Activated CD4-positive, CD25-positive, alpha-beta regulatory T cell treated with anti-CD3 and anti-CD28 coated beads, Interleukin-2, amount 50 U/mL, for 16 hours (primary cell): Measurements from ENCODE around the gene MRPL2.

ENCODE experiments used
- DNase-seq: peaks from one replicate; pipeline ENCODE4 v3.0.0-alpha.2; 2020; ENCODE audit warnings: low read depth, low spot score

The MRPL2 gene

GRCh38 chr6:43059168-43060033, at the start of gene MRPL2, which contains the start of gene KLC4:
Gene MRPL2, minus strand, starts transcription at chr6:43059434. Its CDS starts 53 bp downstream, at chr6:43059381.
Gene KLC4, plus strand, starts transcription at chr6:43059631. Its CDS starts 1,705 bp downstream, at chr6:43061336.
- DNase-seq = peak; percentile 96

GRCh38 chr6:43107344-43108062, 48.3 kb upstream of the MRPL2 start:
- no peak for DNase-seq

- DNase-seq = no peak
Observed at GRCh38 chr6:43105538-43106222, 46.4 kb upstream of the MRPL2 start.

DNA sequence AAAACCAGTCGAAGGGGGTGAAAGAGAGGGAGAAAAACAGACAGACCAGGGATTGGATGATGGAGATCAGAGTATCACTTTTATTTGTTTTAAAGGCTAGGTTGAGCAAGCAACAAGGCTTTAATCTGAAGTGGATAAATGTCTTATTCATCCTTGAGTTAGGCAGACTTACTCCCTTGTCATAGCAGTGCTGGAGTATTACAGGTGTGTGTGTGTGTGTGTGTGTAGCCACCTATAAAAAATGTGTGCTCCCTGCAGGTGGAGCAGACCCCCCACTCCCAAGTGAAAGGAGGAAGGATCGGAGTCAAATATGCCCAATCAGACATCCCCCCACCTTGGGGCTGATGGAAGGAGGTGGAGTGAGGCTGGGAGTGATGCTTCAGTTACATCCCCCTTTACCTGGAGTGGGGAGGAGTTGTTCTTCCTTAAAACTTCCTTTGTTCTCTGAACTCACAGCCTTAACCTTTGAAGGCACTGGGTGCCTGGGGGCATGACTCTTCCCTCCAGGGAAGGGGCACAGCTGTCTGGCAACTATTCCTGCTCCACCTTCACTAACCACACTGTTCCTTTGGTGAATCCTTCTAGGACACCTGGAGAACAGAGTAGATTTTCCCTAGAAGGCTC, 44.1 kb upstream of the MRPL2 start:
- no peak for DNase-seq

DNA sequence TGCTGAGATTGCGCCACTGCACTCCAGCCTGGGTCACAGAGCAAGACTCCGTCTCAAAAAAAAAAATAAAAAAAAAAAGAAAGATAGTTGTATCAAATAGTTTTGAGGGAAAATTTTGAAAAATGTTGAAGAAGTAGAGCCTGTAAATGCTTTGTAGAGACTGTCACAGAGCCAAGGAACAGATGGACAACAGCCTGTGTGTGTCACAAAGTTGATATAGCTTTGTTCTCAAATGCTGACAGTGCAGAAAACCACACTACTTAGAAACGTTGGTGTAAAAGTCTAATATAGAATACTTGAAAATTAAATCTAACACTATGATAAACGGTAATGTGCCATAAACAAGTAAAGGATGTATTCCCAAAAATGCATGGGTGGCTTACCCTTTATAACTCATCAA, 42.3 kb upstream of the MRPL2 start:
- no peak for DNase-seq

DNA sequence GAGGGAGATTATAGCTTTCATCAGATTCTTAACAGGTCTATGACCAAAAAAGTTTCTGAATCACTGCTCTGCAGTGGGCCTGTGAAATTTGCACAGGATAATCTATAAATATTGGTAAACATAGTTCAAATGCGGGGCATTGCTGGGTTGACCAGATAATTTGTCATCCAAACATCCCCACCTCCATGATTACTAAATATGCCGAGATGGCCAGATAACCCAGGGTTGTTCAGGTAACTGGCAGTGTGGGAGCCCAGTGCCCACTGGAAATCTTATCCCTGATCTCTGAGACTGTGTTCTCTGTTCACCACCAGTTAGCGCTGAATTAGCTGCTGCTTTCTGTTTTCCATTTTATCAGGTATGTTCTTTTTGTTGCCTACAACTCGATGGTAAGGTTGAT, 38.3 kb upstream of the MRPL2 start:
- no peak for DNase-seq

DNA sequence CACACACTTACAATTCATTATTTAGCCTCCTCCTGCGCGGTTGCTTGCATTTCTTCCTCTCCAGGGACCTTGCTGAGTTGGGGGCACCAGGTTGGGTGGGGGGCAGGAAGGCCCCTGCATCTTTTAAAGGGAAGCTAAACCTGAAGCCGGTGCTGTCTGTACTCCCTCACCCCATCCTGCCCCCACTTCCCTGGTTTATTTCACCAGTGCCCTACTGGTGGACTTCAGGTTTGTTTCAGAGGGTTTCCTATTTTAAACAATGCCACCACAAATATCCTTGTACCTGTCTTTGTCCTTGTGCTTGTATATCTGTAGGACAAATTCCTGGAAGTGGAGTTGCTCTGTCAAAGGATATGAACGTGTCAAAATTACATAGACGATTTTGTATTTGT, 37.9 kb upstream of the MRPL2 start:
- DNase-seq = no peak

DNA sequence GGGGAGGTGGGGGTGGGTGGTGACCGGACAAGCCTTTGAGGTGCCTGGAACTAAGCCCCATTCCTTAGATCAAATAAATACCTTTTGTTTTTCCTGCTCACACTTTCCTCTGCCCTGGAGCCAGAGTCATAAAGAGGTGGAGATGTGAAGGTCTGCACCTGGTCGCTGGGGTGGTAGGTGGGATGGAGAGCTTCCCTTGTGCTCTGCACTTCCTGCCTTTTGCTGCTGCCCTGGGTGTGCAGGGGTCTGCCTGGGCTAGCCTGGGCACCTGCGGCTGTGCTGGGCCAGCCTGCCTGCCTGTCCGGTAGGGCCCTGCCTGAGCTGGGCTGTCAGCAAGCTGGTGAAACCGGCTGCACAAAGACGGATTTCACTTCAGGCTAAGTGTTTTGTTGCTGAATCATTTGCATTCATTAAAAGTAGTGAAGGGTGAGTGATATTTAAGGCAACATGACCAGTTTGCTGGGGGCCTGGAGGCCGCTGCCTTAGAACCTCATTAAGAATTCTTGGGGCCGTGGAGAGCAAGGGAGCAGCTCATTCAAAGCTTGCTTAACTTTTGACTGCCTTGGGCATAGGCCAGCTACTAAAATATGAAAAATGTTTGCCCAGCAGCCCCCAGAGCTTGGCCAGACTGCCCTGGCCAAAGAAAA, 37.3 kb upstream of the MRPL2 start:
- no peak for DNase-seq

- no peak for DNase-seq
Observed at GRCh38 chr6:43095939-43096338, 36.7 kb upstream of the MRPL2 start.

DNA sequence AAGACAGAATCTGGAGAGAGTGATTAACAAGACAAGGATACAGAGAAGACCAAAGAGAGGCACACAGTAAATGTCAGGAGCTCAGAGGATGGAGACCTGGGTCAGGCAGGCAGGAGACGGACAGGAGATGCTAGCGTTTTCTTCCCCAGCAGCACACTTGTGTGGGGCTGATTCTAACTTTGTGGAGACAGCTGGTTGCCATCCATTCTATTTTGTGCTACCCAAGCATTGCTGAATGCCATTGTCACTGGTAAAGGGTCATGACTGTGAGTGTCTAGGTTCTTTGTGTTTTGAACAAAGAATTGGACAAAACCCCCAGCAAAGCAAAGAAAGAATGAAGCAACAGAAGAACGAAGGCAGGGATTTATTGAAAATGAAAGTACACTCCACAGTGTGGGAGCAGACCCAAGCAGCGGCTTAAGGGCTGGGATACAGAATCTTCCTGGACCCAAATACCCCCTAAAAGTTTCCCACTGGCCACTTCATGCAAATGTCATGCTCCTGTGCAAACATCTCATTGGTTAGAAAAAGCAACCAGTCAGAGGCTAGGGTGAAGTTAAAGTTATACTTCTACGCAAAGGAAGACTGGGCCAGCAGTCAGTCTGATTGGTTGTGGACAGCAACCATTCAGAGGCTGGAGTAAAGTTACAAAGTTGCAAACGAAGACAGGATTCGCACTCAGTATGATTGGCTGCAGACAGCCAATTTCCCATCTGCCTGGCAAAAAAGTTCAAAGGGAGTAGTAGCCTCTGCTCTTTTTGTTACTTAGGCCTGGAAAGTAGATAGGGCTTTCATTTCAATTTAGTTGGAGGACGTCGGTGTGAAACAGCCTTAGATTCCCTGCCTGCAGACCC, 34.4 kb upstream of the MRPL2 start:
- no peak for DNase-seq

DNA sequence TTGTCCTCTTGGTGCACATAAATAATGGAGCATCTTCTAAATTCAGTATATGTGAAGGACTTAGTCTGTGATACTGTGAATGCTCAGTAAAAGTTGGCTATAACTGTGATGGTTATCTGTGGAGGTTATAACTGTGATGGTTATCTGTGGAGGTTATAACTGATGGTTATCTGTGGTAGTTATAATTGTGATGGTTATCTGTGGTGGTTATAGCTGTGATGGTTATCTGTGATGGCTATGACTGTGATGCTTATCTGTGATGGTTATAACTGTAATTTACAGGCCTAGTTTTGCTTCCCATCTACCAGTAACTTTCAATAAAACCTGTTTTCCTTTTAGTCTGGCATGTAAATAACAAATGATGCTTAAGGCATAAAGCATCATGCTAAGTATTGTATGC, 33.4 kb upstream of the MRPL2 start:
- DNase-seq = no peak

DNA sequence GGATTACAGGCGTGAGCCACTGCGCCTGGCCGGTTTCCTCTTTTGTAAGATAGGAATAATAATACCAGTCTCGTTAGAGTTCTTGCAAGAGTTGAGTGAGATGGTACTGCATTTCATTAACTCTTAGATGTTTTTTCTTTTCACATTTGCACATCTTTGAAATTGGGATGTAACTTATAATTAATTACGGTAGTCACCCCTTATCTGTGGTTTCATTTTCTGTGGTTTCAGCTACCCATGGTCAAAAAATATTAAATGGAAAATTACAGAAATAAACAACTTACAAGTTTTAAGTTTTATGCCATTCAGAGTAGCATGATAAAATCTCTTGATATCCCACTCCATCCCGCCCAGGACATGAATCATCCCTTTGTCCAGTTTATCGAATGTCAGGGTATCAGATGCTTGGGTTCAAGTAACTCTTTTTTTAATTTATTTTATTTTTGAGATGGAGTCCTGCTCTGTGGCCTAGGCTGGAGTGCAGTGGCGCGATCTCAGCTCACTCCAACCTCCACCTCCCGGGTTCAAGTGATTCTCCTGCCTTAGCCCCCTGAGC, 32.3 kb upstream of the MRPL2 start:
- no peak for DNase-seq

- no peak for DNase-seq
Observed at GRCh38 chr6:43091020-43091419, 31.8 kb upstream of the MRPL2 start.

DNA sequence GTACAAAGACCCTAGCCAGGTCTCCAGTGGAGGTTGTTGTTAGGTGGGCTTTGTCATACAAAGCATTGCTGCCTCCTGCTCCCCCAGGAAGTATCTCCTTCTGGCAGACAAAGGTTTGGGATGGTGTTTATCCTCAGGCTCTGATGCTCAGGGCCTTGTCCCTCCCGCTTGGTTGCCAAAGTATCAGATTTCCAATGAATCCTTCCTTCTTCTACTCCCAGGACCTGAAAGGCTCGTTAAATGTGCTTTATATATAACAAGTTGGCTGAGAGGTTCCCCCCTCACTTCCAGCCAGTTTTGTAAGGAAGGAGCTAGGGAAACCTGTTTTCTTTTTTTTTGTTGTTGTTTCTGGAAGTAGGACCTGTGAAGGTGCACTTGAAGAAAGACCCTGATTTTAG, 31.3 kb upstream of the MRPL2 start:
- DNase-seq = no peak

DNA sequence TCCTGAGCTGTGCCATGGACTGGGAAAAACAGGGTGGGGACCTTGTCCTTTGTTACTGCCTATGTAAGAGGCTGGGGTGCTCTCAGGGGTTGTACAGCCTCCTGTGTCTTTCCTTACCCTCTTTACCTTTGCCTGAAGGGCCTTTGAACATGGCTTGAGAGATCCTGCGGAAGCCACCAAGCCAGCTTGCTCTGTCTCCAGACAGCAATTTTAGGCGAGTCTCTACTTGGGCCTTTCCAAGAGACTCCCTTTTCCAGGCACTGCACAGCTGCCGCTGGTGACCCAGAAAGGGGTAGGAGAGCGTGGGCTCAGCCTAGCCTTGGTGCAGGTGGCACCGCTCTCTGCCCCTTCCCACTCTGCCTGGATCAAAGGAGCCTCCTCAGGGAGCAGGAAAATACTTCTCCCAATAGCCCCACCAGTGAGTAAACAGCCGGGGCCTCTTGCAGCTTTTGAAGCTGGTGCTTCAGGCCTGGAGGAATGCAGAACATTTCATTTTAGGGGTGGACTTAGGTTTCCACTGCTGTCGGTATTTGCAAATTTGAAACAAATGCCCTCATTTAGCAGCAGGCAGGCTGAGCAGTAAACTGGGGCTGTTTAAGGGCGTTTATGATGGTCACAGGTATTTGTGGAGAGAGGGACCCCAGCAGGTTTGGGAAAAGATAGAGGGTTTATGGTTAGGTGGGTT, 30.8 kb upstream of the MRPL2 start:
- DNase-seq = no peak

GRCh38 chr6:43089467-43089866, 30.2 kb upstream of the MRPL2 start:
- no peak for DNase-seq

DNA sequence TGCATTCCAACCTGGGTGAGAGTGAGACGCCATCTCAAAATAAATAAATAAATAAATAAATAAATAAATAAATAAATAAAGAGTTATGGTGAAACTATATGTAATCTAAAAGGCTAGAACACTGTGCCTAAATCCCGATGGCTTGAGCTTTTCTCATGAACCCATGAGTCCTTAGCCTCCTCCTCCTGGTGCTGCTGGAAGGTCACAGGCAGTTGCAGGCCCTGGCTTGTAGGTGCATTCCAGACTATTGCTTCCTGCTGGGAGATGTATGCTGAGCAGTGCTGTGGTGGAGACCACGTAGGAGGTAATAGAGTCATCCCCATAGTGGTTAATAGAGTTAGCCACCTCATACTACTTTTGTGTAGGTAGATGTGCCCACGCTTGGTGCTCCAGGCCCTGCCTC, 29.4 kb upstream of the MRPL2 start:
- DNase-seq = no peak

- no peak for DNase-seq
Observed at GRCh38 chr6:43086022-43086658, 26.9 kb upstream of the MRPL2 start.
